ENCODE data around the gene CCT2.
"Not testable (repeated sequence)": the region's sequence is repeated elsewhere in the genome, so short reads cannot be mapped to it uniquely, and the experiment has no call there.

The CCT2 gene

DNA sequence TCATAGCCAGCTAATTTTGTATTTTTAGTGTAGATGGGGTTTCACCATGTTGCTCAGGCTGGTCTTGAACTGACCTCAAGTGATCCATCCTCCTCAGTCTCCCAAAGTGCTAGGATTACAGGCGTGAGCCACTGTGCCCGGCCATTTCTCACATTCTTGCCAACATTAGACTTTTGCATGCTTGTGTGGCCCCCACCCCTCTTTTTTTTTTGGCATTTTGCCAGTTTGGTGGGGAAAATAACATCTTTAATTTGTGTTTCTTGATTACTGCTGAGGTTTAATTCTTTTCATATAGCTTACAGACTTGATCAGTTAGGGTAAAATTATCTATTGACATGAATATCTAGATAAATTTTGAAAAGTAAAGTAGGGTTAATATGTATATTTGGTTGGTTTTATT lies 3.8 kb downstream of the CCT2 start:
- DNase-seq, result no peak

DNA sequence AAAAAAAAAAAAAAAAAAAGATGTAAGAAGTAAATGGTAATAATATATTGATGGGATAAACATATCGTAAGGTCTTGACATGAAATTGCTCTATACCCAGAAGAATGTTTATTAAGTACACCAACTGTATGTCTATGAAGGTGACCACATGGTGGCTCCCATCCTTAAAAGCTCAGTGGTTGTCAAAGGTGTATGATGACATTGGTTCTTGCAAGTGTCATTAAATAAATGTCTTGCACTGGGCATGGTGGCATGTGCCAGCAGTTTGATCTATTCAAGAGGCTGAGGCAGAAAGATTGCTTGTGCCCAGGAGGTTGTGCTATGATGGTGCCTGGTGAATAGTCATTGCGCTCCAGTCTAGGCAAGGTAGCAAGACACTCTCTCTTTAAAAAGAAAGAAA lies 10.4 kb downstream of the CCT2 start:
- no peak for DNase-seq

DNA sequence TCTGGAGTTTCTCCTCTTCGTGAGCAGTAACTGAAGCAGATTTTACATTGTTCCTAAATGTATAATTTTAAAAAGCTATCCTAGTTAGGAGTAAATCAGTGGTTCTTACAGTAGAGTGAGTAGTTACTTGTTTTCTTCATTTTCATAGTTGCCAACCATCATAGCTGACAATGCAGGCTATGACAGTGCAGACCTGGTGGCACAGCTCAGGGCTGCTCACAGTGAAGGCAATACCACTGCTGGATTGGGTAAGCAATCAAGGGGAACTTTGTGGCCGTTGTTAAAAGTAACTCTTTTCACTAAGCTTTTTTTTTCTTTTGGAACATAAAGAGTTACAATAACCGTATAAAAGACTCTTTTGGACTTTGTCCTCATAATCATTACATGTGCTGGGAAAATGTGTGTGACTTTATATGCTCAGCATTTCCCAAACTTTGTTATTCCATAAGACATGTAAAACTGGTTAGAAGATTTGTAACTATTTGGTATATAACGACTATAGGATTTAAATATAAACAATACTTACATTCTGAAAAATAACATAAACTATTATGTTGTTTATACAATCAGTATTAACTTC lies 13.0 kb downstream of the CCT2 start:
- DNase-seq, result no peak

DNA sequence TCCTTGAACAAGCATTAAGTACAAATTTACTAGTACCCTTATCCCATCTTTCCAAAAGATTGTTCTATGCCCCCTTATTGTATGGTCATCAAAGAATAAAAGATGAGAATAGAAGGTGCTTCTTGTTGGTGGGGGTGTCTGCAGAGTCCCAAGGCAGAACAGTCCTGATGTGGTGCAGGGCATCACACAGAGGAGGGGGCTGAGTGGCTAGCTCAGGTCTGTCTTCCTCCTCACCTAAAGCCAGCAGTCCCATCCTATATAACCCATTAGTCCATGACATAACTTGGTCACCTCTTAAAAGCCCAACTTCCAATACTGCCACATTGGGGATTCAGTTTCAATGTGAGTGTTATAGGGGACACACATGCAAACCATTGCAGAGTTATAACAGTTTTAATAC lies 15.5 kb downstream of the CCT2 start:
- DNase-seq, result no peak

DNA sequence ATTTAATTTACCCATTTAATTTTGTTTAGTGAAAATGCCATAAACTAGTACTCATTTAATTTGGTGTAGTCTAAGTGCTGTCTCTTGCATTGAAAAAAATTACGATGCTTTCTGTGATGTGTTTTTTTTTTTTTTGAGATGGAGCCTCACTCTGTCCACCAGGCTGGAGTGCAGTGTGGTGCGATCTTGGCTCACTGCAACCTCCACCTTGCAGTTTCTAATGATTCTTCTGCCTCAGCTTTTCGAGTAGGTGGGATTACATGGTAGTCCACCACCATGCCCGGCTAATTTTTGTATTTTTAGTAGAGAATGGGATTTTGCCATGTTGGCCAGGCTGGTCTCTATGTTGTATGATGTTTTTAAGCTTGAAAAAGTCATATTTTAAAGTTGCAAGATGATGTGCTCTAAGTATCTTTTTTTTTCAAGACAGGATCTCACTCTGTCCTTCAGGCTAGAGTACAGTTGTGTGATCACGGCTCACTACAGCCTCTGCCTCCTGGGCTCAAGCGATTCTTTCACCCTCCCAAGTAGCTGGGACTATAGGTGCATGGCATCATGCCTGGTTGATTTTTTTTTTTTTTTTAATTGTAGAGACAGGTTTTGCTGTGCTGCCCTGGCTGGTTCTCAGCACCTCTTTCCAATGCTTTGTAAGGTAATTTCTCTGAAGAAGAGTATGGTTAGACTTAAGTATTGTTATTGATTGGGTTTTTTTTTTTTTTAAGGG lies 16.9 kb downstream of the CCT2 start:
- no peak for DNase-seq

DNA sequence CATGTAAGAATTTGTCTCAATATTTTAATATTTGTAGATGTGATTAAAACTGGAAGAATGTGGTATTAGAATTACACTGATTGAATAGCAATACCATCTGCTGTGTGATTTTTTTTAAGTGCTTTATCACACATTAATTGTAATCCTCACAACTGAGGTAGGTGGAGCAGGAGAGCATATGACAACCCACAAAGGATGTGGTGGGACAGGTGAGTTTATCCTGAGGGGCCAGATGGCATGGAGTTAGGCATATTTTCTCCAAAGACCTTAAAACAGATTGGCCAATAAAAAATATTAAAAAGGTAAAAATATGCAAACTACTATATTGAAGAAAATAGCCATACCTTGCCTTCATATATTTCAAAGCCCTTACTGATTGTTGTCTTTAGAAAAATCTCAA lies 17.7 kb downstream of the CCT2 start:
- DNase-seq, result peak; percentile 23 to 74

DNA sequence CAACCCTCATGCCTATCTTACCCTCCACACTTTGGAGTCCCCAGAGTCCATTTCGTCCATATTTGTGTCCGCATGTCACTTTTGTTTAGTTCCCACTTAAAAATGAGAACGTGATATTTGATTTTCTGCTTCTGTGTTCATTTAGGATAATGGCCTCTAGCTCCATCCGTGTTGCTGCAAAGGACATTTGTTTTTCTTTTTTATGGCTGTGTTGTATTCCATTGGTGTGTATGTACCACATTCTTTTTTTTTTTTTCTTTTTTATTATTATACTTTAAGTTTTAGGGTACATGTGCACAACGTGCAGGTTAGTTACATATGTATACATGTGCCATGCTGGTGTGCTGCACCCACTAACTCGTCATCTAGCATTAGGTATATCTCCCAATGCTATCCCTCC lies 18.3 kb downstream of the CCT2 start:
- DNase-seq, result not testable (repeated sequence)

DNA sequence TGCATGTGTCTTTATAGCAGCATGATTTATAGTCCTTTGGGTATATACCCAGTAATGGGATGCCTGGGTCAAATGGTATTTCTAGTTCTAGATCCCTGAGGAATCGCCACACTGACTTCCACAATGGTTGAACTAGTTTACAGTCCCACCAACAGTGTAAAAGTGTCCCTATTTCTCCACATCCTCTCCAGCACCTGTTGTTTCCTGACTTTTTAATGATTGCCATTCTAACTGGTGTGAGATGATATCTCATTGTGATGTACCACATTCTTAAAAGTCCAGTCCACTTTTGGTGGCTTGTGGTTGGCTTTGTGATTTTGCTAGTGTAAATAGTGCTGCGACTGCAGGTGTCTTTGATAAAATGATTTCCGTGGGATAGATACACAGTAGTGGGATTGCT lies 19.0 kb downstream of the CCT2 start:
- not testable (repeated sequence) for DNase-seq

DNA sequence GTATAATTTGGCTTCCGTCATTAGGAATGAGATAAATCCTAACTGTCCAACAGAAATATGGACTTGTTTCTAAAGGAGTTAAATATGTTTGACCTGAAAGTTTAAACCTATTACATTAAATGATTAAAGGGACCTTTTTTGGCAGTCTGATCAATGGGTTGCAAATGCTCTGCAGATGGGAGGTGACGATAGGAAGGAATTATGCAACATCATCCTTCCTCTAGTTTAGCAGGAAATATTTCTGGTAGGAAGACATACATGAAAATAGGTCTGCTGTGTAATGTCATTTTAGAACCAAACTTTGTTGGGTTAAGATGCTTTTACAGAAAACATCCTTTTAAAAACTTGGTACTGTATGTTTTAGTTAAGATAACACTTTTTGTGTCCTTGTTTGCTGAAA lies 22.9 kb downstream of the CCT2 start:
- no peak for DNase-seq

DNA sequence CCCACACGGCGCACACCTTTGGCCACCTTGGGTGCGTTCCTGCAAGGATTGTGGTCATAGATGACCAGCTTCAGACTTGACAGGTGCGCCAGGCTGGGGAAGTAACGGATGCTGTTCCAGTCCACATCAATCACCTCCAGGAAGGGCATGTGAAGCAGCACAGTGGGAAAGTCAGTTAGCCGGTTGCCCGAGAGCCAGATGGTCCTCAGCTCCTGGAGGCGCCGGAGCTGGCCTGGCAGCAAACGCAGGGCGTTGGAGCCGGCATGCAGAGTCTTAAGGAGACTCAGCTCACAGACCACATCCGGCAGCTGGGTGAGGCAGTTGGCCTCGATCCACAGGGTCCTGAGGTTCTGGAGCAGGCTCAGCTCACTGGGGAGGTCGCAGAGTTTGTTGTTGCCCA lies 24.9 kb downstream of the CCT2 start:
- DNase-seq, result peak in 1 of 2 experiments; percentile 6

DNA sequence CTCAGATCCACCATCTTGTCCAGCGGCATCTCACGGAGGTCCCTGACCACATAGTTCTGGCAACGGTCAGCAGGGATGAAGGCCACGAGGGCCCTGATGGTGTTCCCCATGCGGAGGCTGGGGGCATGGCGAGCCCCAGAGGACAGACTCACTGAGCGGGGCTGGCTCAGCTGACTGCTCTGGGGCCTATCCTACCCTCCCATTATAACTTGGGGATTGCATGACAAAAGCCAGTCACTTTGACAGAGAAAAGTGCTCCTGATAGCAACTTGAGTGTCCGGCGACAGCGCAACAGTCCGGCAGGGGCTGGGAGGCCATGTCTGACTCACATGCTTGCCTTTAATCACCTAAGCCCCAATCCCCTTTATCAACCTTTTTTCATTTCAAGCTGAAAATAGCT lies 25.5 kb downstream of the CCT2 start, which contains the start of gene LRRC10:
Gene LRRC10, minus strand, starts transcription at position 179 of the 400 bp plus-strand sequence. Its CDS starts 69 bp downstream, at position 110.
- DNase-seq, result no peak

DNA sequence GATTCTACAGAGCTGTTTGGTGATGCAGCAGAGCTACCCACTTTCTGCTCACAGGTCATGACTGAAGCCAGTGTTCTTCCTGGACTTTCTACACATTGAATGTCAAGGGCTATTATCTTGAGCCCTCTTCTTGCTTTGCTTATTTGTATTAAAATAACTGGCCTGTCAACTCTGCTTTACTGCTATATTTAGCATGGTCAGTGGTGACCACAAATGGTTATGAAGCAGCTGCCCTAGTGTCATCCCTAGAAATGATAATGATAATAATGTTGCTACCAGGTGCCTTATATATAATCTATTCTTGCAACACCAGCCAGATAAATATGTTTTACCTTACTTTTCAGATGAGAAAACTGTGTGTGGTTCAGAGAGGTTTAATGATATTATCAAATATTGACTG lies 28.1 kb downstream of the CCT2 start:
- no peak for DNase-seq

DNA sequence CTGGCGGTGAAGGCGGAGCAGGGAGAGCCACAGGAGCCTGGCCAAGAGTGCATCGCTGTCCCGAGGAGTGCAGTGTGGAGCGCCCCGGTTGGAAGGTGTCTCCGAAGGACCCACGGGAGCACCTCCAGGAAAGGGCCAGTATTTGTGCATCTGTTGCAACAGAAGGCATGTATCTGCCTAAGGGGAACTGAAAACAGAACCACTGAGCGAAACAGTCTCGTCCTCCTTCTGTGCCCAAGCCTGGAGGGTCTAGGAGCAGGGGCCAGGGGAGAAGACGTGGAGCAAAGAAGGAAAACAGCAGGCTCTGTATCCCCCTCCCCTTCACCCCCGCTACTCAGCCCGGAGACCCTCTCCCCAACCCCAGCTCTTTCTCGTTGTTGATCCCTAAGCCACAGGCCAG lies 30.8 kb downstream of the CCT2 start:
- peak in 1 of 2 experiments; percentile 30 for DNase-seq

DNA sequence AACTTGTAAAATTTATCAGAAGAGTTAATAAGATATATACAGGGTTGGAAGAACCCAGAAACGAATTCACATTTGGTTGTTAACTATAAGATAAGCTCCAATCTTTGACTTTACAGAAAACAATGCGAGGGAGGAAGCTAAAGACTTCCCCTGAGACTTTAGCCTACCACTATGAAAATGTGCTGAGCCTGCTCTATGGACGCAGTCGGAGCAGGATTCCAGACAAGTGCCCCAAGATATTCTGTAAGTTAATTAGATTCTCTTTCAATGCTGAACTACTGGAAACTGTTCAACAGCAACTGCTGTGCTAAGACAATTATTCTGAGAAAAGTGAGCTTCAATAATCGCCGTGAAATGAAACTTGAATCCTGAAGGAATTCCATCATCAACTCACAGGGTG lies 33.8 kb downstream of the CCT2 start:
- DNase-seq, result no peak

DNA sequence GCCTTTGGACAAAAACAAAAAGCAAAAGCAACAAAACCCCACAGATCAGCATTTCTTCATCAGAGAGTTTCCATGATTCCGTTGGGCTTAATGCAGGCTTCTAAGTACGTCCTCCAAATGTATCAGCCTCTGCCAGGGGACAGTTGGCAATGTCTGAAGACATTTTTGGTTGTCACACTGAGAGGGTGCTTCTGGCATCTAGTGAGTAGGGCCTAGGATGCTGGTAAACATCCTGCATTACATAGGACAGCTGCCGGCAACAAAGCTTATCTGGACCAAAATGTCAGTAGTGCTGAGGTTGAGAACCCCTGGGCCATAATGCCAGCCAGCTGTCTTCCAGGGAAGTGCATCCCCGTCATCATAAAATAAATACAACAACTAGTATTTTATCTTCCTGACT lies 34.8 kb downstream of the CCT2 start:
- DNase-seq, result no peak

DNA sequence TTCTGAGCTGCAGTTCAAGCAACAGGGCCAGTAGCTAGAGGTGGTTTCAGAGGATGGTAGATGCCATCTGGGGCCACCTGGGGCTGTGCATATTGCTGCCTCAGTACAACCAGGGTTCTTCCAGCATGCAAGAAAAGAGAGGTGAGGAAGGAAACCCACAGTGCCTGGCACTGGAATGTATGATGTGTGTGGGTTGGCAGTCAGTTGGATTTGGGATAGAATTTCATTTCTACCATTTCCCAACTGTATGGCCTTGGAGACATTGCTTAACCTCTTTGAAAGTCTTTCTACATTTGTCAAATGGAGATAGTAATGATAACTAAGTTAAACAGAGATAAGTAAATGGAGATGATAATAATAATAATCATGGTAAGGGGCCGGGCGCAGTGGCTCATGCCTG lies 35.7 kb downstream of the CCT2 start:
- no peak for DNase-seq

DNA sequence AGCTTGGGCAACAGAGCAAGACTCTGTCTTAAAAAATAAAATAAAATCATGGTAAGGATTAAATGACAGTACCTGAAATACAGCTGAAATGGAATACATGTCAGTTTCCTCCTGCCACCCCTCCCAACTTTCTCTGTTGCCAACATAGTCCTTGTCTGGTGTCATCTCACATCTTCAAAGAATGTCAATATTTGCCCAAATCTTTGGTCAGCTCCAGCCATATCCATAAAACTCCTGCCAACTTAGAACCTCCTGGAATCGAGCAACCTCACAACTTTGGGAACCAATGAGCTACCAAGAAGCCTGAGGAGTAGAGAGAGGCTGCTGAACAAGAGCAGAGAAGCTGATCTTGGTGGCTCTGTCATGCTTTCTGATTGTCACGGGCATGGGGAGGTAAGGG lies 36.3 kb downstream of the CCT2 start:
- no peak for DNase-seq

DNA sequence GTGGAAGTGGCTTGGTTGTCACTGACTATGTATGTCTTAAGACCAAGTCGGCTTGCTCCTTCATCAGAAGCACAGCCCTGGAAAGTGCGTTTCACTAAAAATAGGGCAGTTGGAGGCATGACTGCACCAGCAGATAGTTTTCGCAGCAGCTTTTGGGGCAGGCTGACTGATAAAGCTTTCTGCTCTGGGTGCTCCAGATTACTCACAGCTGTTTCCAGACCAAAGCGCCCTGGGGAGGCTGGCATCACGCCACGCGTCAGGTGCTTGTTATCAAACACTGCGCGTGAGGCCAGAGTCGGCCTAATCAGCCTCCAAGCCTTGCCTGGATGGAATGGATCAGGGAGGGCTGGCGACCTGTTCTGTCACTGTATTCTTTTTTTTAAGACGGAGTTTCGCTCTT lies 38.7 kb downstream of the CCT2 start:
- peak in 1 of 2 experiments; percentile 27 for DNase-seq

DNA sequence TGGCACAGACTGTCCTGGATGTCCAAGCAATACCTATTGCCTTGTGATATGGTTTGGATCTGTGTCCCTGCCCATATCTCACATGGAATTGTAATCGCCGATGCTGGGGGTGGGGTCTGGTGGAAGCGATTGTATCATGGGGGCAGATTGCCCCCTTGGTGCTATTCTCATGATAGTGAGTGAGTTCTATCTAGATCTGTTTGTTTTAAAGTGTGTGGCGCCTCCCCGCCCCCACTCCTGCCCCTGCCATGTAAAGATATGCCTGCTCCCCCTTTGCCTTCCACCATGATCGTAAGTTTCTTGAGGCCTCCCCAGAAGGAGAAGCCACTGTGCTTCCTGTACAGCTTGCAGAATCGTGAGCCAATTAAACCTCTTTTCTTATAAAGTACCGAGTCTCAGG lies 42.2 kb downstream of the CCT2 start:
- DNase-seq, result no peak

DNA sequence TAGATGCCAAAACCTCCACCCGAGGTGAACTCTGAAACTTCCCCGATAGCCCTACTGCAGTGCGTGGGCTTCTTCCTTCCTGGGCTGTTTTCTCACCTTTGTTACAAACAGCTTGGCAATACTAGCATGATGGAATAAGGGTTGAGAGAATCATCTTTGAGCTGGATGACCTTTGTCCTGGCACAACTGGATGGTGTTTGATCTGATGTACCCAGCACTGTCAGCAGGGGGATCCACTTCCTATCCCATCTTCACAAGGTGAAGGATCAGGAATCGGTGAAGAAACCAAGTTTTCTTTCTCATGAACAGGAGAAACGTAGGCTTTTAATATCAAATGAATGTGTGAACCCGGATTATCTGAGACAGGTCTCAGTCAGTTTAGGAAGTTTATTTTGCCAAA lies 44.9 kb downstream of the CCT2 start:
- DNase-seq, result no peak

DNA sequence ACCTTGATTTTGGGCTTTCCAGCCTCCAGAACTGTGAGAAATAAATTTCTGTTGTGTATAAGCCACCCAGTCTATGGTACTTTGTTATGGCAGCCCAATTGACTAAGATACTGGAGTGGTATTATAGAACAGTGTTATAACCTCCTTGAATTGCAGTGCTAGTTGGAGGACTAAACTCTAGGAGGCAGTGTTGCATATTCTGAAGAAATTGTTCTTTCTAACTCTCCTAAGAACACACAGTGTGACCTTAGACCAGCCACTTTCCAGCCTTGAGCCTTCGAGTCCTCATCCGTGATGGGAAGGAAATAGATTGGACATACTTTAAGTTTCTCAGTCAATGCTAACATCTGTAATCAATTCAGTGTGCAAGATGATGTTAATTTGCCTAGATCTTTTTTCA lies 47.8 kb downstream of the CCT2 start:
- DNase-seq, result no peak

DNA sequence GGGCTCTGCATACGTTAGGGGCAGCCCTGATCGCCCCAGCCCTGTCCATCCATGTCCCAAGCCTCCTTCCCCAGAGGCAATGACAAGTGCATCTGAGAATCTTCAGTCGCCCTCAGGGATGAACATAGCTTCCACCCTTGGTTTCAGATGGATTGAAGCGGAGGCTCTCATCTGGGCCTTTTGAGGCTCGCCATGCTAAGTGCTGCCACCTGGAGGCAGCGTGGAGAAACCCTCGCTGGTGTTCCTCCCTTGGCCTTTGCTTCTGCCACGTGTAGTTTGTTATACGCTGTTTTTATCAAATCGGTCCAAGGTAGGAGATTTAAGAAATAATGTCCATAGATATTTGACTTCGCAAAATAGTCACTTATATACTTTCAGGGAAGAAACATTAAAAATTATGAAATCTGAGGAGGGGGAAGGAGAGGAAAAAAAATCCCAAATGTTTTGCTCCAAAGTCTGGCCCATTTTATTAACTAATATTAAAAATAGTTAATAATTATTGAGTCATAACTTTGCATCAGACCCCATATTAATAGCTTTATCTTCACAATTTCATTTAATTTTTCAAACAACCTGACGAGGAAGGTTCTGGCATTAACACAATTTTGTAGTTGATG lies 54.2 kb downstream of the CCT2 start:
- peak; percentile 41 to 61 for DNase-seq

DNA sequence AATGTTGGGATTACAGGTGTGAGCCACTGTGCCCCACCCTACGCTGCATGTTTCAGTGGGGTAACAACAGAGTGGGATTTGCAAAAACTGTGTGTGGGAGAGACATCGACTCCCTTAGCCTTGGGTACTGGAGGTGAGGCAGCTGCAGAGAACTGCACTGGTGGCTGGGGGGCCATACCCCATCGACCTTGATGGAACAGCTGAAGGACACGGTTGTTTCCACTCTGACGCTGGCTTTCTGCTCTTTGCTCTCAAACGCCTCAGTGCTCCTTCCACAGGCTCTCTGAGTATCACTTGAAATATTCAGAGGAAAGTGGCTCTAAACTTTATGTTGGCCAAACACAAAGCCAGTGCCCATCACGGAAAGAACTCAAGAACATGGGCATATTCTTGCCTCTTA lies 56.3 kb downstream of the CCT2 start:
- no peak for DNase-seq

DNA sequence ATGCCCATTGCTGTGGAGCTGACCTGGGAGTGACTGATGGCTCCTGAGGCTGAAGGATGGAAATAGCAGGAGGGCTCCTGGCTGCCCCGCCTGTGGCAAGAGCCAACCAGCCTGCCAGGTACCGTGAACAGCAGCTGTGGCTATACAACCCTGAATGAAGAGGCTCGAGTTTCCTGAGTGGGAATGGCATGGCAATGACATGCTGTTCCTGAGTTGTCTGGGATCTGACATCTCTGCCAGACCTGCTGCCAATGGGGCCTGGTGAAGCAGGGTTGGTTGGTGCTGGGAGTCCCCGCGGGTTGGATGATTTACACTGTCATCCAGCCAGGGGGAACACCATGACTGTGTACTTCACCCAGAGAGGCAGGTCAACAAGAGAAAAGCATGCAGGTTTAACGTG lies 57.3 kb downstream of the CCT2 start:
- no peak for DNase-seq

DNA sequence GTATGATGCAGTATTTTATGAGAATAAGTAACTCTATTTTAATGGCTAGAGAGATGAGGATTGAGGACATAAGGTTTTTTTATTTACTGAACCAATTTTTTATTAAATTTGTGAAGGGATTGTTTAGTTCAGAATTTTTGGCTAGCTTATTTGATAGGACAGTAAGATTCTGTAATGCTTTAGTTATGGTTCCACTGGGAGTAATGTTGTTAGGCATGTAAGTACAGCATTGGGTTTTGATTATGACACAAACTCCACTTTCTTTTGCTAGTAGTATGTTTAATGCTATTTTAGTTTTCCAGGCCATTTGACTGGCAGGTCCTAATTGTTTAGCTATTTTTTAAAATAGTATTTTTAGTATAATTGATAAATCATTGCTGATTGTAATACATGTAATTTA lies 59.3 kb downstream of the CCT2 start:
- no peak for DNase-seq

All from NCI-H524 (cell line).